ENCODE results near the gene JARID2.

JARID2 gene

DNA sequence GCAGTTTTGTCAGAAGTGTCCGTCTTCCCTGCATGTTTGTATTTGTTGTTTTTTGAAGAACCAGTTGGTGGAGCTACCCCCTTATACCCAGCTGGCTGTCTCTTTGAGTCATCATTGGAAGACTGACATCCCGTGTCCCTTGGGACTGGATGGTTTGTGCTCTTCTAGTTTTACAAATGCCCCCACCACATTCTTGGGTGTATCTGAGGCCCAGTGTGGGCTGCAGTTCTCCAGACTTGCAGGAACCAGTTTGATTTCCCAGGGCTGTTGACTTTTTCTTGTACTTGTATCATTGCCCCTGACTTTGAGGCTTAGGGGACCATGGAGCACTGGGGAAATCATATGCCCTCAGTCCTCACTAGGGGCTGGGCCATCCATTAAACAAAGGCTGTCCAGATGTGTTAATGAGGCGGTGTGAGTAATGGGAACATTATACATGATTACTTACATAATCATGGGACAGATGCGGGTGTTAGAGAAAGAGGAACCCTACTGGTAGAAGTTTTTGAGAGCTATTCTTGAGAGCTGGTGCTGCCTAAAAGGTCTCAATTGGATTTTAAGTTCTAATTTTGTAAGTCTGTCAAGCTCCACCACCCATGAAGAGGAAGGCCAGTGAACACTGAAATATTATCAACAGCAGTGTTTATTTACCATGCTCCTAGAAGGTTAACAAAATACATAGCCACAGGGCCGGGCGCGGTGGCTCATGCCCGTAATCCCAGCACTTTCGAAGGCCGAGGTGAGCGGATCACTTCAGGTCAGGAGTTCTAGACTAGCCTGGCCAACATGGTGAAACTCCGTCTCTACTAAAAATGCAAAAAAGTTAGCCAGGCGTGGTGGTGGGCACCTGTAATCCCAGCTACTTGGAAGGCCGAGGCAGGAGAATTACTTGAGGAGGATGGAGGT lies 8.5 kb downstream of the JARID2 start (continued):
- TF ChIP-seq, protein P1, sequence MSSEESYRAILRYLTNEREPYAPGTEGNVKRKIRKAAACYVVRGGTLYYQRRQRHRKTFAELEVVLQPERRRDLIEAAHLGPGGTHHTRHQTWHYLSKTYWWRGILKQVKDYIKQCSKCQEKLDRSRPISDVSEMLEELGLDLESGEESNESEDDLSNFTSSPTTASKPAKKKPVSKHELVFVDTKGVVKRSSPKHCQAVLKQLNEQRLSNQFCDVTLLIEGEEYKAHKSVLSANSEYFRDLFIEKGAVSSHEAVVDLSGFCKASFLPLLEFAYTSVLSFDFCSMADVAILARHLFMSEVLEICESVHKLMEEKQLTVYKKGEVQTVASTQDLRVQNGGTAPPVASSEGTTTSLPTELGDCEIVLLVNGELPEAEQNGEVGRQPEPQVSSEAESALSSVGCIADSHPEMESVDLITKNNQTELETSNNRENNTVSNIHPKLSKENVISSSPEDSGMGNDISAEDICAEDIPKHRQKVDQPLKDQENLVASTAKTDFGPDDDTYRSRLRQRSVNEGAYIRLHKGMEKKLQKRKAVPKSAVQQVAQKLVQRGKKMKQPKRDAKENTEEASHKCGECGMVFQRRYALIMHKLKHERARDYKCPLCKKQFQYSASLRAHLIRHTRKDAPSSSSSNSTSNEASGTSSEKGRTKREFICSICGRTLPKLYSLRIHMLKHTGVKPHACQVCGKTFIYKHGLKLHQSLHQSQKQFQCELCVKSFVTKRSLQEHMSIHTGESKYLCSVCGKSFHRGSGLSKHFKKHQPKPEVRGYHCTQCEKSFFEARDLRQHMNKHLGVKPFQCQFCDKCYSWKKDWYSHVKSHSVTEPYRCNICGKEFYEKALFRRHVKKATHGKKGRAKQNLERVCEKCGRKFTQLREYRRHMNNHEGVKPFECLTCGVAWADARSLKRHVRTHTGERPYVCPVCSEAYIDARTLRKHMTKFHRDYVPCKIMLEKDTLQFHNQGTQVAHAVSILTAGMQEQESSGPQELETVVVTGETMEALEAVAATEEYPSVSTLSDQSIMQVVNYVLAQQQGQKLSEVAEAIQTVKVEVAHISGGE (tag by site-specific recombination; conservative IDR thresholded peaks at IDR 0.05; ENCODE audit: low read depth): no peak
- TF ChIP-seq REPIN1 (tag by site-specific recombination; IDR thresholded peaks at IDR 0.05; ENCODE audit: low read depth): no peak
- TF ChIP-seq, protein P2, sequence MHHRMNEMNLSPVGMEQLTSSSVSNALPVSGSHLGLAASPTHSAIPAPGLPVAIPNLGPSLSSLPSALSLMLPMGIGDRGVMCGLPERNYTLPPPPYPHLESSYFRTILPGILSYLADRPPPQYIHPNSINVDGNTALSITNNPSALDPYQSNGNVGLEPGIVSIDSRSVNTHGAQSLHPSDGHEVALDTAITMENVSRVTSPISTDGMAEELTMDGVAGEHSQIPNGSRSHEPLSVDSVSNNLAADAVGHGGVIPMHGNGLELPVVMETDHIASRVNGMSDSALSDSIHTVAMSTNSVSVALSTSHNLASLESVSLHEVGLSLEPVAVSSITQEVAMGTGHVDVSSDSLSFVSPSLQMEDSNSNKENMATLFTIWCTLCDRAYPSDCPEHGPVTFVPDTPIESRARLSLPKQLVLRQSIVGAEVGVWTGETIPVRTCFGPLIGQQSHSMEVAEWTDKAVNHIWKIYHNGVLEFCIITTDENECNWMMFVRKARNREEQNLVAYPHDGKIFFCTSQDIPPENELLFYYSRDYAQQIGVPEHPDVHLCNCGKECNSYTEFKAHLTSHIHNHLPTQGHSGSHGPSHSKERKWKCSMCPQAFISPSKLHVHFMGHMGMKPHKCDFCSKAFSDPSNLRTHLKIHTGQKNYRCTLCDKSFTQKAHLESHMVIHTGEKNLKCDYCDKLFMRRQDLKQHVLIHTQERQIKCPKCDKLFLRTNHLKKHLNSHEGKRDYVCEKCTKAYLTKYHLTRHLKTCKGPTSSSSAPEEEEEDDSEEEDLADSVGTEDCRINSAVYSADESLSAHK (tag by site-specific recombination; IDR thresholded peaks at IDR 0.05): no peak
- TF ChIP-seq ZNF830 (tag by site-specific recombination; IDR thresholded peaks at IDR 0.05; ENCODE audit: low read depth): no peak
- TF ChIP-seq, protein P3, sequence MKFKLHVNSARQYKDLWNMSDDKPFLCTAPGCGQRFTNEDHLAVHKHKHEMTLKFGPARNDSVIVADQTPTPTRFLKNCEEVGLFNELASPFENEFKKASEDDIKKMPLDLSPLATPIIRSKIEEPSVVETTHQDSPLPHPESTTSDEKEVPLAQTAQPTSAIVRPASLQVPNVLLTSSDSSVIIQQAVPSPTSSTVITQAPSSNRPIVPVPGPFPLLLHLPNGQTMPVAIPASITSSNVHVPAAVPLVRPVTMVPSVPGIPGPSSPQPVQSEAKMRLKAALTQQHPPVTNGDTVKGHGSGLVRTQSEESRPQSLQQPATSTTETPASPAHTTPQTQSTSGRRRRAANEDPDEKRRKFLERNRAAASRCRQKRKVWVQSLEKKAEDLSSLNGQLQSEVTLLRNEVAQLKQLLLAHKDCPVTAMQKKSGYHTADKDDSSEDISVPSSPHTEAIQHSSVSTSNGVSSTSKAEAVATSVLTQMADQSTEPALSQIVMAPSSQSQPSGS (tag by site-specific recombination; IDR thresholded peaks at IDR 0.05; ENCODE audit: low read depth): no peak; the same call in 1 of the 2 replicates
- no peak for TF ChIP-seq ZNF174 (tag by site-specific recombination; IDR thresholded peaks at IDR 0.05)
- peak; percentile 51 for TF ChIP-seq ZNF341 (tag by site-specific recombination; IDR thresholded peaks at IDR 0.05; ENCODE audit: low read depth)
- no peak for TF ChIP-seq ZNF138 (tag by site-specific recombination; IDR thresholded peaks at IDR 0.05; ENCODE audit: borderline replicate concordance)
- no peak for TF ChIP-seq TCF7L2 (IDR thresholded peaks at IDR 0.05; ENCODE audit: borderline replicate concordance, low read depth, low read length)
- TF ChIP-seq KLF16 (tag by site-specific recombination; IDR thresholded peaks at IDR 0.05): no peak
- TF ChIP-seq ZEB2 (tag by site-specific recombination; IDR thresholded peaks at IDR 0.05): peak; percentile 91
- no peak for TF ChIP-seq ZNF266 (tag by site-specific recombination; IDR thresholded peaks at IDR 0.05; ENCODE audit: low read depth)
- no peak for TF ChIP-seq ZNF707 (tag by site-specific recombination; IDR thresholded peaks at IDR 0.05)
- TF ChIP-seq GFI1B (tag by site-specific recombination; IDR thresholded peaks at IDR 0.05): no peak
- no peak for TF ChIP-seq ZNF571 (tag by site-specific recombination; IDR thresholded peaks at IDR 0.05)
- TF ChIP-seq ZNF239 (tag by site-specific recombination; IDR thresholded peaks at IDR 0.05): no peak
- no peak for TF ChIP-seq SP3 (tag by site-specific recombination; IDR thresholded peaks at IDR 0.05)
- no peak for TF ChIP-seq ZNF560 (tag by site-specific recombination; IDR thresholded peaks at IDR 0.05; ENCODE audit: borderline replicate concordance)
- TF ChIP-seq ZNF211 (tag by site-specific recombination; IDR thresholded peaks at IDR 0.05; ENCODE audit: low read depth): no peak
- TF ChIP-seq ZNF366 (tag by site-specific recombination; conservative IDR thresholded peaks at IDR 0.05): peak; percentile 43
- TF ChIP-seq EGR2 (tag by site-specific recombination; IDR thresholded peaks at IDR 0.05; ENCODE audit: low read depth): no peak
- TF ChIP-seq GLI2 (tag by site-specific recombination; IDR thresholded peaks at IDR 0.05; ENCODE audit: borderline replicate concordance, low read depth): no peak
- TF ChIP-seq ZNF112 (tag by site-specific recombination; IDR thresholded peaks at IDR 0.05): no peak
- TF ChIP-seq ZNF37A (tag by site-specific recombination; IDR thresholded peaks at IDR 0.05): no peak
- no peak for TF ChIP-seq RBAK (tag by site-specific recombination; IDR thresholded peaks at IDR 0.05)
- no peak for TF ChIP-seq ZNF501 (tag by site-specific recombination; IDR thresholded peaks at IDR 0.05)
- TF ChIP-seq ZNF274 (IDR thresholded peaks at IDR 0.05; ENCODE audit: low read length): no peak
- no peak for TF ChIP-seq ZNF274 (tag by site-specific recombination; IDR thresholded peaks at IDR 0.05; ENCODE audit: borderline replicate concordance)
- TF ChIP-seq ZNF561 (tag by site-specific recombination; IDR thresholded peaks at IDR 0.05; ENCODE audit: borderline replicate concordance): peak; percentile 70; the same call in 1 of the 2 replicates
- TF ChIP-seq ZNF624 (tag by site-specific recombination; IDR thresholded peaks at IDR 0.05): no peak
- TF ChIP-seq PRDM1 (tag by site-specific recombination; IDR thresholded peaks at IDR 0.05): no peak
- no peak for TF ChIP-seq ZNF121 (tag by site-specific recombination; IDR thresholded peaks at IDR 0.05)
- TF ChIP-seq MEIS1 (CRISPR knock-in tag; IDR thresholded peaks at IDR 0.05; ENCODE audit: borderline replicate concordance): no peak
- TF ChIP-seq ZNF530 (tag by site-specific recombination; IDR thresholded peaks at IDR 0.05; ENCODE audit: low read depth): no peak
- TF ChIP-seq ZSCAN23 (tag by site-specific recombination; IDR thresholded peaks at IDR 0.05): no peak
